GM12873 (cell line): Measurements from ENCODE around the gene PTCRA.

Experiments
- TF ChIP-seq, protein P1 (sequence below): IDR thresholded peaks from 2 replicates; pipeline ENCODE4 v1.5.1; 2012; ENCODE audit warnings: low read depth, mild to moderate bottlenecking, moderate library complexity, low read length, control low read depth; ENCODE audit not compliant: insufficient read depth; ENCODE audit errors: missing control alignments

PTCRA gene, protein sequence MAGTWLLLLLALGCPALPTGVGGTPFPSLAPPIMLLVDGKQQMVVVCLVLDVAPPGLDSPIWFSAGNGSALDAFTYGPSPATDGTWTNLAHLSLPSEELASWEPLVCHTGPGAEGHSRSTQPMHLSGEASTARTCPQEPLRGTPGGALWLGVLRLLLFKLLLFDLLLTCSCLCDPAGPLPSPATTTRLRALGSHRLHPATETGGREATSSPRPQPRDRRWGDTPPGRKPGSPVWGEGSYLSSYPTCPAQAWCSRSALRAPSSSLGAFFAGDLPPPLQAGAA

DNA sequence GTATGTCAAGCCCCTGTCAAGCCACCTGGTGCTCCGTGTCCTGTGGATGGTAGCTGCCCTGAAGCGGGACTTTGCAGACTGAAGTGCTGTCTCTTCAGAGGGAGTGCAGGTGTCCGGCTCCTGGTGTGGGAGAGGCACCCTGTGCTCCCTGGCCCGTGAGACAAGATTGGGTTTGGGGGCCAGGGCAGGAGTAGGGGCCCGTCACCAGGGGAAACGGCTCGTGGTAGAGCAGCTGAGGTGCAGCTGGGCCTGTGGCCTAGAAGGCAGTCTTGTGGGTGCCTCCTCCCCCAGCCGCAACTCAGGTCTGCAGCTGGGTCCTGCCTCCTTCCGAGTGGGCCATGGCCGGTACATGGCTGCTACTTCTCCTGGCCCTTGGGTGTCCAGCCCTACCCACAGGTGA, at the start of gene PTCRA:
Gene PTCRA, plus strand, starts transcription at position 322 of the 400 bp plus-strand sequence. Its CDS starts 17 bp downstream, at position 339.
- TF ChIP-seq, protein P1, sequence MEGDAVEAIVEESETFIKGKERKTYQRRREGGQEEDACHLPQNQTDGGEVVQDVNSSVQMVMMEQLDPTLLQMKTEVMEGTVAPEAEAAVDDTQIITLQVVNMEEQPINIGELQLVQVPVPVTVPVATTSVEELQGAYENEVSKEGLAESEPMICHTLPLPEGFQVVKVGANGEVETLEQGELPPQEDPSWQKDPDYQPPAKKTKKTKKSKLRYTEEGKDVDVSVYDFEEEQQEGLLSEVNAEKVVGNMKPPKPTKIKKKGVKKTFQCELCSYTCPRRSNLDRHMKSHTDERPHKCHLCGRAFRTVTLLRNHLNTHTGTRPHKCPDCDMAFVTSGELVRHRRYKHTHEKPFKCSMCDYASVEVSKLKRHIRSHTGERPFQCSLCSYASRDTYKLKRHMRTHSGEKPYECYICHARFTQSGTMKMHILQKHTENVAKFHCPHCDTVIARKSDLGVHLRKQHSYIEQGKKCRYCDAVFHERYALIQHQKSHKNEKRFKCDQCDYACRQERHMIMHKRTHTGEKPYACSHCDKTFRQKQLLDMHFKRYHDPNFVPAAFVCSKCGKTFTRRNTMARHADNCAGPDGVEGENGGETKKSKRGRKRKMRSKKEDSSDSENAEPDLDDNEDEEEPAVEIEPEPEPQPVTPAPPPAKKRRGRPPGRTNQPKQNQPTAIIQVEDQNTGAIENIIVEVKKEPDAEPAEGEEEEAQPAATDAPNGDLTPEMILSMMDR = no peak

GRCh38 chr6:42870145-42870936, 45.5 kb upstream of the PTCRA start:
- TF ChIP-seq, protein P1 = no peak

DNA sequence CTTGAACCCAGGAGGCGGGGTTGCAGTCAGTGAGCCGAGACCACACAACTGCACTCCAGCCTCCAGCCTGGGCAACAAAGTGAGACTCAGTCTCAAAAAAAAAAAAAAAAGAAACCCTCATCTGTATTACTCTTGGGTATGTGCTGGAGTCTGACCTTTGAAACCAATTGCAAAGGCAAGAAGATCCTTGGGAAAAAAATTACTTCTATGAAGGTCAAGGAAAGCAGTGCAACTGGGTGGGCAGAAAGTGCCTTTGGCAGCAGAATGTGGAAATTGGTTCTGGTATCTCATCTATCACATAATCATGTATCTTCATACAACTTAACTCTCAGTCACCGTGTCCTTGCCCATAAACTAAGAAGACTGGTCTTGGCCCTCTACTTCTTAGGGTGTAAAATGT, 44.1 kb upstream of the PTCRA start:
- TF ChIP-seq, protein P1 = no peak

GRCh38 chr6:42873313-42873712, 42.5 kb upstream of the PTCRA start:
- TF ChIP-seq, protein P1 = no peak

DNA sequence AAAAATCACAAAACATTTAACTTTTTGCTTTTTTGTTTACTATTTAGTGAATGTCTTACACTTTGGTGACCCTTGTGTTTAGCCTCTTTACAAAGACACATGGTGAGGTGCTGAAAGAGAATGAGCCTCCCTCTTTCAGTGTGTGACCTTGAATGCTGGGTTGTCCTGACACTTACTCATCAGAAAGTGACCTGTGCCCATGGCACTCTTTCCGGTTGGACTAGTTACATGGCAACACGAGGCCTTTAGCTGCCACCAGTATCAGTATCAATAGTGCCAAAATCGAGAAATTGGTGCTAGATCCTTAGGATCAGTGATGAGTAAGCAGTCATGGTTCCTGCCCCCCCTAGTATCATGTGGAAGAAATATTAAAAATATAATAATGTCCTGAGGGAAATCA, 38.2 kb upstream of the PTCRA start:
- TF ChIP-seq, protein P1 = no peak

DNA sequence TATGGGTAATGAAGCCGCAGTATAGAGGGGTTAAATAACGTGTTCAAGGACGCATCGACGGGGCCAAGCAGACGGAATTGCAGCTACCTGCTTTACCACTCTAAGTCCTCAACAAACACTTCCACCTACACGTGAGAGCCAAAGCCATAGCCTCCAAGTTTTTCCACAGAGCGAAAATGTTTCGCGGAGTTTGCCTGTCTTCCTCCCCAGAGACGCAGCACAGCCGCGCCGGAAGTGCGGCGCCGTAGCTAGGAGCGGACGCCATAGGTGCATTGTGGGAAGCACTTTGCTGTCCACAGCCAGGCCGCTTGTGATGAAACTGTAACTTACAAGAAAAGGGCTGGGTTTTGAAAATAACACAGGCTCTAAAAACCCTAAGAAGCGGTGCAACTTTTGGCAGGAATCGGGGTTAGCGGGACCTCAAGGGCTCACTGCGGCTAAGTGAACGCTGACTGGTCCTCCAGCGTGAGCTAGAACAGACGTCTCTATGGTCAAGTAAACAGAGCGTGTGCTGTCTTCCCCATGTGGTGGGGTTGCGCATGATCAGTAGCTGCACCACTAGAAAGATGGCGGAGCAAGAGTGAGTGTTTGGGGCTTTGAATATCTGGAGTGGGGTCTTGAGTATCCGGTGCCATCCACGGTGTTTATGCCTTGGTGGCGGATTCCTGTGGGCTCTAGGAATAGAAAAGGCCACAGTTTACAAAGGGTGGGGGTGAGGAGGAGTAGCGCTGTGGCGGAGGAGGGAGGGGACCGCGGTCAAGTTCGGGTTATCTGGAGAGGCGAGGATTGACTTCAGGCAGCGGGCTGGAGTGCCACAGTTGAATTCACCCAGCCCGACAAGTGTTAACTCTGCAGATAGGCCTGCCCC, 36.2 kb upstream of the PTCRA start, which contains the start of gene RPL7L1:
Gene RPL7L1, plus strand, starts transcription at position 245 of the 868 bp plus-strand sequence. Its CDS starts 295 bp downstream, at position 540.
- TF ChIP-seq, protein P1 = no peak
